A673 (cell line): Measurements from ENCODE around the gene RARRES2.
"Not testable (repeated sequence)": the region's sequence is repeated elsewhere in the genome, so short reads cannot be mapped to it uniquely, and the experiment has no call there.

Experiments used
- CTCF ChIP-seq: fragments of 300-800, 200-600 bp; sonication (generic); conservative IDR thresholded peaks from 2 replicates; pipeline ENCODE4 v1.5.1; 2017; ENCODE audit warnings: low read depth, mild to moderate bottlenecking, antibody characterized with exemption, low read length, moderate library complexity, mixed read lengths
- EZH2 ChIP-seq: fragments of 200-600 bp; sonication (generic); IDR thresholded peaks from 2 replicates; pipeline ENCODE4 v1.6.1; 2017; ENCODE audit warnings: borderline replicate concordance, low read depth, mild to moderate bottlenecking, mixed read lengths, antibody characterized with exemption, low read length; ENCODE audit not compliant: poor library complexity, severe bottlenecking

DNA sequence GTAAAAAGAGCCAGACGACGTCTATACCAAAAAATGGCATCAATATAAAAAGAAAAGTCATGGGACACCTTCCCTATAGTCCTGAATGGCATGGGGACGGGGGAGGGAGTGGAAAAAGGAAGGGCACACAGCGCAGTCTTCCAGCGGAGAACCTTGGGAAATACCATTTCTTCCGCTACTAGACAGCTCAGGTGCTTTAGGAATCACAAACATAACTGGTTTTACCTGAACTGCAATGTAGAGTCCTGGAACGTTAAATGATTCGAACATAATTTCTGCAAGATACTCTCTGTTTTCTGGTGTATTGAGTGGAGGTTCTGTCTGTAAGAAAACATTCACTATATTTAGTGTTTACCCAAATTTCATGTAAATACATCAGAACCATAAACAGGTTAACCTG lies 46.4 kb downstream of the RARRES2 start:
- not testable (repeated sequence) for TF ChIP-seq CTCF, EZH2
